HEK293T (cell line): Measurements from ENCODE around the gene PDE7B.

Experiments
- CTCF ChIA-PET: fragments of 350-600 bp; formaldehyde crosslinking; extraction: SDS; loops from one replicate; lab custom pipeline; 2021; ENCODE audit warnings: antibody characterized with exemption, inconsistent platforms; lab: Yijun Ruan, JAX
- POLR2A ChIA-PET: fragments of 350-600 bp; formaldehyde crosslinking; extraction: SDS; loops from one replicate; lab custom pipeline; 2020; ENCODE audit warnings: antibody characterized with exemption, inconsistent platforms; lab: Yijun Ruan, JAX
- DNase-seq: peaks from one replicate; pipeline ENCODE4 v3.0.0; 2012; ENCODE audit warnings: mixed read lengths; ENCODE audit errors: extremely low spot score
- ARNT ChIP-seq: fragments of 450-650 bp; IDR thresholded peaks from 2 replicates; pipeline ENCODE4 v1.6.1; 2017; ENCODE audit warnings: mild to moderate bottlenecking
- BHLHE40 ChIP-seq: fragments of 450-650 bp; IDR thresholded peaks from 2 replicates; pipeline ENCODE4 v1.6.1; 2016; ENCODE audit warnings: mild to moderate bottlenecking, moderate library complexity, borderline replicate concordance
- CTBP1 ChIP-seq: fragments of 450-650 bp; IDR thresholded peaks from 2 replicates; pipeline ENCODE4 v1.6.1; 2016; ENCODE audit warnings: borderline replicate concordance
- ELF4 ChIP-seq: fragments of 450-650 bp; IDR thresholded peaks from 2 replicates; pipeline ENCODE4 v1.6.1; 2017; ENCODE audit warnings: antibody characterized with exemption
- FOXA1 ChIP-seq: fragments of 450-650 bp; IDR thresholded peaks from 2 replicates; pipeline ENCODE4 v1.6.1; 2016; ENCODE audit warnings: mild to moderate bottlenecking
- FOXK2 ChIP-seq: fragments of 450-650 bp; IDR thresholded peaks from 2 replicates; pipeline ENCODE4 v1.6.1; 2016; ENCODE audit warnings: mild to moderate bottlenecking
- FOXM1 ChIP-seq: fragments of 450-650 bp; IDR thresholded peaks from 2 replicates; pipeline ENCODE4 v1.6.1; 2017; ENCODE audit warnings: mild to moderate bottlenecking, borderline replicate concordance
- HDGF ChIP-seq: fragments of 450-650 bp; IDR thresholded peaks from 2 replicates; pipeline ENCODE4 v1.6.1; 2017; ENCODE audit warnings: antibody characterized with exemption, borderline replicate concordance
- L3MBTL2 ChIP-seq: fragments of 450-650 bp; conservative IDR thresholded peaks from 2 replicates; pipeline ENCODE4 v1.6.1; 2016; ENCODE audit warnings: mild to moderate bottlenecking
- LEF1 ChIP-seq: fragments of 450-650 bp; IDR thresholded peaks from 2 replicates; pipeline ENCODE4 v1.6.1; 2017; ENCODE audit warnings: mild to moderate bottlenecking, borderline replicate concordance
- NFRKB ChIP-seq: fragments of 450-650 bp; IDR thresholded peaks from 2 replicates; pipeline ENCODE4 v1.6.1; 2016; ENCODE audit warnings: mild to moderate bottlenecking, moderate library complexity
- PKNOX1 ChIP-seq: fragments of 450-650 bp; IDR thresholded peaks from 2 replicates; pipeline ENCODE4 v1.6.1; 2016
- SP1 ChIP-seq: fragments of 450-650 bp; IDR thresholded peaks from 2 replicates; pipeline ENCODE4 v1.6.1; 2017
- SUZ12 ChIP-seq: fragments of 450-650 bp; IDR thresholded peaks from 2 replicates; pipeline ENCODE4 v1.6.1; 2016; ENCODE audit warnings: mild to moderate bottlenecking
- TARDBP ChIP-seq: fragments of 450-650 bp; IDR thresholded peaks from 2 replicates; pipeline ENCODE4 v1.6.1; 2016
- ZNF384 ChIP-seq: fragments of 450-650 bp; IDR thresholded peaks from 2 replicates; pipeline ENCODE4 v1.6.1; 2016

Gene PDE7B

GRCh38 chr6:136184738-136185137 is 333.2 kb downstream of the PDE7B start:
- POLR2A ChIA-PET = no interaction called here
- DNase-seq = no peak
- TF ChIP-seq BHLHE40 (no peak), FOXK2 (no peak), FOXA1 (no peak), L3MBTL2 (no peak), SP1 (no peak), ARNT (no peak), LEF1 (no peak), CTBP1 (no peak), NFRKB (no peak), TARDBP (no peak), ZNF384 (no peak), PKNOX1 (no peak), SUZ12 (no peak), ELF4 (no peak), FOXM1 (no peak), HDGF (no peak)
- CTCF ChIA-PET = no interaction called here

- TF ChIP-seq ARNT (no peak), SUZ12 (no peak), FOXM1 (no peak), LEF1 (no peak), ZNF384 (no peak), PKNOX1 (no peak), TARDBP (no peak), SP1 (no peak), FOXK2 (no peak), BHLHE40 (no peak), CTBP1 (no peak), FOXA1 (no peak), ELF4 (no peak), NFRKB (no peak)
- DNase-seq = no peak
- ChIA-PET CTCF (no interaction called here), POLR2A (no interaction called here)
These were observed 334.9 kb downstream of the PDE7B start for GRCh38 chr6:136186363-136186762.

- POLR2A ChIA-PET = no interaction called here
- CTCF ChIA-PET = interaction anchor here (0.5 to 1.1 kb wide), 2 partner anchors 9 to 149 kb away, joined by 3 read pairs; no protein-coding TSS in a partner anchor
These were observed 337.0 kb downstream of the PDE7B start for GRCh38 chr6:136188486-136188885.

GRCh38 chr6:136189104-136189503 is 337.6 kb downstream of the PDE7B start:
- POLR2A ChIA-PET = no interaction called here
- TF ChIP-seq TARDBP (no peak), FOXA1 (no peak), FOXM1 (no peak), L3MBTL2 (no peak), ZNF384 (no peak), PKNOX1 (no peak), SUZ12 (no peak), SP1 (no peak), CTBP1 (no peak), ARNT (no peak), FOXK2 (no peak), LEF1 (no peak)
- CTCF ChIA-PET = interaction anchor here (1.1 kb wide), 1 partner anchor 9 kb away, joined by 3 read pairs; no protein-coding TSS in a partner anchor
- DNase-seq = no peak

More at GRCh38 chr6:136188486-136188885, 337.0 kb downstream of the PDE7B start:
- no peak for DNase-seq
- TF ChIP-seq CTBP1 = no peak
- no peak for TF ChIP-seq ARNT
- no peak for TF ChIP-seq HDGF
- no peak for TF ChIP-seq NFRKB
- TF ChIP-seq FOXK2 = no peak
- TF ChIP-seq L3MBTL2 = no peak
- TF ChIP-seq ELF4 = no peak
- no peak for TF ChIP-seq ZNF384
- TF ChIP-seq FOXA1 = no peak
- no peak for TF ChIP-seq SUZ12
- TF ChIP-seq LEF1 = no peak
- TF ChIP-seq BHLHE40 = no peak
- no peak for TF ChIP-seq FOXM1
- TF ChIP-seq TARDBP = no peak
- no peak for TF ChIP-seq PKNOX1
- TF ChIP-seq SP1 = no peak

- TF ChIP-seq HDGF (no peak), LEF1 (no peak), SUZ12 (no peak), ARNT (no peak), FOXK2 (no peak), ELF4 (no peak), FOXA1 (no peak), PKNOX1 (no peak), ZNF384 (no peak)
- CTCF ChIA-PET = no interaction called here
- DNase-seq = no peak
- POLR2A ChIA-PET = no interaction called here
These were observed 340.3 kb downstream of the PDE7B start for GRCh38 chr6:136191606-136192312.
